Neural cell (in vitro differentiated cells): Measurements from ENCODE around the gene CA9.

Experiments
- EP300 ChIP-seq: fragments of 450-650 bp; conservative IDR thresholded peaks from 2 replicates; pipeline ENCODE4 v1.6.1; 2014; ENCODE audit warnings: antibody characterized with exemption, mild to moderate bottlenecking, moderate library complexity; ENCODE audit not compliant: poor library complexity, severe bottlenecking
- EZH2 ChIP-seq: fragments of 200-600, 300-800 bp; shearing (Covaris generic), sonication (generic); IDR thresholded peaks from 2 replicates; pipeline ENCODE4 v1.6.1; 2014; ENCODE audit warnings: antibody characterized with exemption, low read length, borderline replicate concordance, mild to moderate bottlenecking; ENCODE audit not compliant: insufficient read depth, poor library complexity, severe bottlenecking
- MXI1 ChIP-seq: fragments of 450-650 bp; conservative IDR thresholded peaks from 2 replicates; pipeline ENCODE4 v1.6.1; 2014; ENCODE audit warnings: antibody characterized with exemption, mild to moderate bottlenecking; ENCODE audit not compliant: poor library complexity, severe bottlenecking
- POLR2AphosphoS5 ChIP-seq: IDR thresholded peaks from 2 replicates; pipeline ENCODE4 v1.6.1; 2012
- RAD21 ChIP-seq: fragments of 450-650 bp; conservative IDR thresholded peaks from 2 replicates; pipeline ENCODE4 v1.6.1; 2014; ENCODE audit warnings: antibody characterized with exemption, mild to moderate bottlenecking, moderate library complexity
- SMC3 ChIP-seq: fragments of 450-650 bp; conservative IDR thresholded peaks from 2 replicates; pipeline ENCODE4 v1.6.1; 2014; ENCODE audit warnings: antibody characterized with exemption, mild to moderate bottlenecking, moderate library complexity; ENCODE audit not compliant: poor library complexity
- TAF1 ChIP-seq: IDR thresholded peaks from 2 replicates; pipeline ENCODE4 v1.6.1; 2012; ENCODE audit warnings: low read depth
- TF ChIP-seq, protein P1 (sequence below): fragments of 450-650 bp; IDR thresholded peaks from 2 replicates; pipeline ENCODE4 v1.5.1; 2014; ENCODE audit warnings: antibody characterized with exemption, mild to moderate bottlenecking, moderate library complexity; ENCODE audit not compliant: poor library complexity, severe bottlenecking
- TF ChIP-seq, protein P2 (sequence below): IDR thresholded peaks from 2 replicates; pipeline ENCODE4 v1.6.1; 2012; ENCODE audit warnings: borderline replicate concordance

DNA sequence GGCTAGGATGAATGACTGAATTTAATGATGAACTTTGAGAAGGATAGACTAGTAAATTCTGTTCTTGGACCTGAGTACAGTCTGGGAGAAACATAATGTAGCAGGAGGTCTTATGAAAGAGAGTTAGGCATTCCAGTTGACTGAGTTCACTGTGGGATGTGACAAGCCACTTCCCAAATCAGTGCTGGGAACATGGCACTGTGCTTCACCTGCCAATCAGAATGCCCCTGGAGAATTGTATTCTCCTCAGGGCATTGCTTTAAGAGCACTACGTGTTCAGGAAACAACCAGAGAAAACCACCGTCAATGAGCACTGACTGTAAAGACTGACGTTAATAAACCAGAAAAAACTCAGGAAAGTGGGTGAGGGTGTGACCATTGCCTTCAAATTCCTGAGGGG is 14.4 kb upstream of the CA9 start:
- TF ChIP-seq, protein P1, sequence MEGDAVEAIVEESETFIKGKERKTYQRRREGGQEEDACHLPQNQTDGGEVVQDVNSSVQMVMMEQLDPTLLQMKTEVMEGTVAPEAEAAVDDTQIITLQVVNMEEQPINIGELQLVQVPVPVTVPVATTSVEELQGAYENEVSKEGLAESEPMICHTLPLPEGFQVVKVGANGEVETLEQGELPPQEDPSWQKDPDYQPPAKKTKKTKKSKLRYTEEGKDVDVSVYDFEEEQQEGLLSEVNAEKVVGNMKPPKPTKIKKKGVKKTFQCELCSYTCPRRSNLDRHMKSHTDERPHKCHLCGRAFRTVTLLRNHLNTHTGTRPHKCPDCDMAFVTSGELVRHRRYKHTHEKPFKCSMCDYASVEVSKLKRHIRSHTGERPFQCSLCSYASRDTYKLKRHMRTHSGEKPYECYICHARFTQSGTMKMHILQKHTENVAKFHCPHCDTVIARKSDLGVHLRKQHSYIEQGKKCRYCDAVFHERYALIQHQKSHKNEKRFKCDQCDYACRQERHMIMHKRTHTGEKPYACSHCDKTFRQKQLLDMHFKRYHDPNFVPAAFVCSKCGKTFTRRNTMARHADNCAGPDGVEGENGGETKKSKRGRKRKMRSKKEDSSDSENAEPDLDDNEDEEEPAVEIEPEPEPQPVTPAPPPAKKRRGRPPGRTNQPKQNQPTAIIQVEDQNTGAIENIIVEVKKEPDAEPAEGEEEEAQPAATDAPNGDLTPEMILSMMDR: no peak
- TF ChIP-seq POLR2AphosphoS5 (no peak), SMC3 (no peak), RAD21 (no peak), EZH2 (no peak), EP300 (no peak), MXI1 (no peak), TAF1 (no peak)
- TF ChIP-seq, protein P2, sequence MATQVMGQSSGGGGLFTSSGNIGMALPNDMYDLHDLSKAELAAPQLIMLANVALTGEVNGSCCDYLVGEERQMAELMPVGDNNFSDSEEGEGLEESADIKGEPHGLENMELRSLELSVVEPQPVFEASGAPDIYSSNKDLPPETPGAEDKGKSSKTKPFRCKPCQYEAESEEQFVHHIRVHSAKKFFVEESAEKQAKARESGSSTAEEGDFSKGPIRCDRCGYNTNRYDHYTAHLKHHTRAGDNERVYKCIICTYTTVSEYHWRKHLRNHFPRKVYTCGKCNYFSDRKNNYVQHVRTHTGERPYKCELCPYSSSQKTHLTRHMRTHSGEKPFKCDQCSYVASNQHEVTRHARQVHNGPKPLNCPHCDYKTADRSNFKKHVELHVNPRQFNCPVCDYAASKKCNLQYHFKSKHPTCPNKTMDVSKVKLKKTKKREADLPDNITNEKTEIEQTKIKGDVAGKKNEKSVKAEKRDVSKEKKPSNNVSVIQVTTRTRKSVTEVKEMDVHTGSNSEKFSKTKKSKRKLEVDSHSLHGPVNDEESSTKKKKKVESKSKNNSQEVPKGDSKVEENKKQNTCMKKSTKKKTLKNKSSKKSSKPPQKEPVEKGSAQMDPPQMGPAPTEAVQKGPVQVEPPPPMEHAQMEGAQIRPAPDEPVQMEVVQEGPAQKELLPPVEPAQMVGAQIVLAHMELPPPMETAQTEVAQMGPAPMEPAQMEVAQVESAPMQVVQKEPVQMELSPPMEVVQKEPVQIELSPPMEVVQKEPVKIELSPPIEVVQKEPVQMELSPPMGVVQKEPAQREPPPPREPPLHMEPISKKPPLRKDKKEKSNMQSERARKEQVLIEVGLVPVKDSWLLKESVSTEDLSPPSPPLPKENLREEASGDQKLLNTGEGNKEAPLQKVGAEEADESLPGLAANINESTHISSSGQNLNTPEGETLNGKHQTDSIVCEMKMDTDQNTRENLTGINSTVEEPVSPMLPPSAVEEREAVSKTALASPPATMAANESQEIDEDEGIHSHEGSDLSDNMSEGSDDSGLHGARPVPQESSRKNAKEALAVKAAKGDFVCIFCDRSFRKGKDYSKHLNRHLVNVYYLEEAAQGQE: no peak
